ENCODE data around the gene BHLHE41. TPM values are rescaled to one million over a fixed set of nuclear protein-coding genes. Genes with fewer than 3 reads are reported as not detected.

The BHLHE41 gene
- total and polyA plus RNA-seq, 2 of the 4 experiments (the other 2 are of a cell fraction): 0.72 to 3.8 TPM

- Histone ChIP-seq H2BK5ac (ENCODE audit: low read depth, low read length, poor library complexity, severe bottlenecking) (no peak overlapping the region), H3K4me2 (ENCODE audit: low read depth, low read length) (no peak overlapping the region), H4K8ac (ENCODE audit: low read depth in 2 of 2, low read length in 2 of 2) (no peak overlapping the region), H2AK9ac (replicated peaks; ENCODE audit: low read depth, low read length, poor library complexity) (no peak overlapping the region), H3K9ac (ENCODE audit: low read depth, low read length) (no peak overlapping the region), H3K27ac (ENCODE audit: insufficient read depth, low read length) (no peak overlapping the region), H3K79me1 (ENCODE audit: low read depth in 1 of 2, low read length in 2 of 2) (no peaks in the 10 kb centered on the region), H3K4ac (ENCODE audit: low read depth, low read length) (no peak overlapping the region), H3K27me3 (ENCODE audit: control insufficient read depth, insufficient read depth, low read length) (peaks cover 40% of the 10 kb centered on the region), H3K9me3 (ENCODE audit: control insufficient read depth, insufficient read depth, low read length) (no peaks in the 10 kb centered on the region), H4K5ac (ENCODE audit: low read depth, low read length) (no peak overlapping the region), H4K20me1 (ENCODE audit: insufficient read depth, low read length) (no peaks in the 10 kb centered on the region), H3K4me3 (ENCODE audit: insufficient read depth, low read depth, low read length) (no peak overlapping the region), H3K18ac (ENCODE audit: low read depth, low read length) (no peak overlapping the region), H3K4me1 (ENCODE audit: control insufficient read depth, insufficient read depth, low read length) (no peaks in the 10 kb centered on the region), H2AK5ac (ENCODE audit: low read depth, low read length) (no peak overlapping the region), H3K9me1 (ENCODE audit: insufficient read depth, low read length) (no peaks in the 10 kb centered on the region), H4K91ac (ENCODE audit: insufficient read depth, low read depth, low read length) (no peak overlapping the region), H2BK15ac (ENCODE audit: low read depth, low read length) (no peak overlapping the region), H3K14ac (replicated peaks; ENCODE audit: low read depth, low read length) (no peak overlapping the region), H3K36me3 (ENCODE audit: control insufficient read depth, insufficient read depth, low read length) (no peaks in the 10 kb centered on the region), H2BK120ac (ENCODE audit: low read depth, low read length) (no peak overlapping the region), H2AFZ (replicated peaks; ENCODE audit: low read length, poor library complexity) (no peak overlapping the region), H3K23ac (ENCODE audit: low read depth, low read length) (no peak overlapping the region), H2BK20ac (ENCODE audit: low read depth, low read length) (no peak overlapping the region), H3K56ac (ENCODE audit: extremely low read depth, insufficient read depth, low read length) (no peak overlapping the region)
- no peak for DNase-seq
- no peak for ATAC-seq (ENCODE audit: low read depth)
- ChIA-PET POLR2A (ENCODE audit: unreplicated experiment) (no interaction called here), CTCF (interaction anchor here (0.6 kb wide), 1 partner anchor 12 kb away, joined by 3 read pairs; no protein-coding TSS in a partner anchor)
- dilution Hi-C loops (cut with HindIII; ENCODE audit: low sequenced_read_pairs, unreplicated experiment): no loop called here
- intact Hi-C loops (cut with micrococcal nuclease): no loop called here
- BruUV-seq (replicated peaks): no TSS peak
- TF ChIP-seq BHLHE40 (IDR thresholded peaks at IDR 0.05; ENCODE audit: low read depth, low read length) (no peak), SMC3 (IDR thresholded peaks at IDR 0.05; ENCODE audit: low read depth, low read length) (no peak), RAD21 (IDR thresholded peaks at IDR 0.05; ENCODE audit: low read length) (no peak)
- TF ChIP-seq, protein P1, sequence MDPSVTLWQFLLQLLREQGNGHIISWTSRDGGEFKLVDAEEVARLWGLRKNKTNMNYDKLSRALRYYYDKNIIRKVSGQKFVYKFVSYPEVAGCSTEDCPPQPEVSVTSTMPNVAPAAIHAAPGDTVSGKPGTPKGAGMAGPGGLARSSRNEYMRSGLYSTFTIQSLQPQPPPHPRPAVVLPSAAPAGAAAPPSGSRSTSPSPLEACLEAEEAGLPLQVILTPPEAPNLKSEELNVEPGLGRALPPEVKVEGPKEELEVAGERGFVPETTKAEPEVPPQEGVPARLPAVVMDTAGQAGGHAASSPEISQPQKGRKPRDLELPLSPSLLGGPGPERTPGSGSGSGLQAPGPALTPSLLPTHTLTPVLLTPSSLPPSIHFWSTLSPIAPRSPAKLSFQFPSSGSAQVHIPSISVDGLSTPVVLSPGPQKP (IDR thresholded peaks at IDR 0.05; ENCODE audit: borderline replicate concordance, low read depth, low read length): no peak
- in situ Hi-C loops (cut with MboI; ENCODE audit: low sequenced_read_pairs): no loop called here
- no CpG with 5 or more reads among the region's 1 CpG for WGBS, 2 experiments (ENCODE audit: extremely low coverage in 2 of 2, insufficient read length in 1 of 2)
These were observed 7.1 kb upstream of the BHLHE41 start for GRCh38 chr12:26131936-26132335.
